ENCODE measurements around the gene PDZD8.

The PDZD8 gene

GRCh38 chr10:117360994-117361667 lies 14.1 kb downstream of the PDZD8 start:
- Histone ChIP-seq H4K8ac (ENCODE audit: low read depth, low read length) (no peak overlapping the region), H3K18ac (ENCODE audit: low read length) (no peak overlapping the region), H2BK12ac (ENCODE audit: low read length) (no peak overlapping the region), H4K91ac (ENCODE audit: low read depth, low read length) (no peak overlapping the region), H3K27ac (ENCODE audit: low read depth, low read length) (no peak overlapping the region), H4K12ac (ENCODE audit: low read depth, low read length) (no peak overlapping the region), H3K23ac (ENCODE audit: low read length) (no peak overlapping the region), H2AFZ (ENCODE audit: insufficient read depth, low read length, poor library complexity) (no peak overlapping the region), H2AK5ac (ENCODE audit: low read length) (no peak overlapping the region), H3K36me3 (ENCODE audit: control insufficient read depth in 1 of 2, insufficient read depth in 2 of 2, low read length in 2 of 2) (no peaks in the 10 kb centered on the region), H3K79me2 (ENCODE audit: control insufficient read depth, insufficient read depth, low read length, poor library complexity) (no peaks in the 10 kb centered on the region), H3K79me1 (ENCODE audit: low read length) (no peaks in the 10 kb centered on the region), H3K9me3 (ENCODE audit: insufficient read depth, low read depth, low read length) (no peaks in the 10 kb centered on the region), H3K27me3 (ENCODE audit: insufficient read depth, low read length) (no peaks in the 10 kb centered on the region), H3K9ac (ENCODE audit: low read length) (no peak overlapping the region), H3K4ac (ENCODE audit: low read depth, low read length) (no peak overlapping the region), H2BK120ac (ENCODE audit: insufficient read depth, low read length, poor library complexity) (no peak overlapping the region), H3K4me3 (ENCODE audit: low read depth, low read length) (no peak overlapping the region), H2BK5ac (ENCODE audit: low read depth, low read length, poor library complexity) (no peak overlapping the region), H3K4me1 (ENCODE audit: control insufficient read depth in 1 of 2, insufficient read depth in 2 of 2, low read length in 2 of 2) (no peaks in the 10 kb centered on the region), H3K14ac (ENCODE audit: low read length) (no peak overlapping the region), H3K4me2 (ENCODE audit: low read length) (no peak overlapping the region)
- WGBS (ENCODE audit: extremely low coverage, insufficient coverage, insufficient read length) = no CpG with 5 or more reads among the region's 3 CpGs
- DNase-seq = no peak

- H4K8ac ChIP-seq (ENCODE audit: low read depth, low read length) = no peak overlapping the region
- no peak overlapping the region for H2BK5ac ChIP-seq (ENCODE audit: low read depth, low read length, poor library complexity)
- no peaks in the 10 kb centered on the region for H3K9me3 ChIP-seq (ENCODE audit: insufficient read depth, low read depth, low read length)
- H3K27me3 ChIP-seq (ENCODE audit: insufficient read depth, low read length) = no peaks in the 10 kb centered on the region
- H2BK120ac ChIP-seq (ENCODE audit: insufficient read depth, low read length, poor library complexity) = no peak overlapping the region
- no peak overlapping the region for H3K4me2 ChIP-seq (ENCODE audit: low read length)
- no peaks in the 10 kb centered on the region for H3K36me3 ChIP-seq (ENCODE audit: control insufficient read depth in 1 of 2, insufficient read depth in 2 of 2, low read length in 2 of 2)
- H3K23ac ChIP-seq (ENCODE audit: low read length) = no peak overlapping the region
- no peak overlapping the region for H3K18ac ChIP-seq (ENCODE audit: low read length)
- DNase-seq = no peak
- H4K91ac ChIP-seq (ENCODE audit: low read depth, low read length) = no peak overlapping the region
- H2AFZ ChIP-seq (ENCODE audit: insufficient read depth, low read length, poor library complexity) = no peak overlapping the region
- H3K4me3 ChIP-seq (ENCODE audit: low read depth, low read length) = no peak overlapping the region
- no peak overlapping the region for H3K14ac ChIP-seq (ENCODE audit: low read length)
- H3K4ac ChIP-seq (ENCODE audit: low read depth, low read length) = no peak overlapping the region
- H3K9ac ChIP-seq (ENCODE audit: low read length) = no peak overlapping the region
- H2BK12ac ChIP-seq (ENCODE audit: low read length) = no peak overlapping the region
- H3K79me2 ChIP-seq (ENCODE audit: control insufficient read depth, insufficient read depth, low read length, poor library complexity) = no peaks in the 10 kb centered on the region
- no peaks in the 10 kb centered on the region for H3K79me1 ChIP-seq (ENCODE audit: low read length)
- H2AK5ac ChIP-seq (ENCODE audit: low read length) = no peak overlapping the region
- no peak overlapping the region for H4K12ac ChIP-seq (ENCODE audit: low read depth, low read length)
- WGBS (ENCODE audit: extremely low coverage, insufficient coverage, insufficient read length) = no CpG with 5 or more reads among the region's 1 CpG
- H3K4me1 ChIP-seq (ENCODE audit: control insufficient read depth in 1 of 2, insufficient read depth in 2 of 2, low read length in 2 of 2) = no peaks in the 10 kb centered on the region
- H3K27ac ChIP-seq (ENCODE audit: low read depth, low read length) = no peak overlapping the region
These were observed 15.2 kb downstream of the PDZD8 start for GRCh38 chr10:117360016-117360415.

GRCh38 chr10:117355072-117355471 lies 20.2 kb downstream of the PDZD8 start:
- no peak overlapping the region for H3K9ac ChIP-seq (ENCODE audit: low read length)
- H4K91ac ChIP-seq (ENCODE audit: low read depth, low read length) = no peak overlapping the region
- H3K4me3 ChIP-seq (ENCODE audit: low read depth, low read length) = no peak overlapping the region
- H3K27me3 ChIP-seq (ENCODE audit: insufficient read depth, low read length) = no peaks in the 10 kb centered on the region
- no peaks in the 10 kb centered on the region for H3K4me1 ChIP-seq (ENCODE audit: control insufficient read depth in 1 of 2, insufficient read depth in 2 of 2, low read length in 2 of 2)
- no peaks in the 10 kb centered on the region for H3K9me3 ChIP-seq (ENCODE audit: insufficient read depth, low read depth, low read length)
- H2BK5ac ChIP-seq (ENCODE audit: low read depth, low read length, poor library complexity) = no peak overlapping the region
- no peak overlapping the region for H4K12ac ChIP-seq (ENCODE audit: low read depth, low read length)
- H3K14ac ChIP-seq (ENCODE audit: low read length) = no peak overlapping the region
- H3K27ac ChIP-seq (ENCODE audit: low read depth, low read length) = no peak overlapping the region
- H2AK5ac ChIP-seq (ENCODE audit: low read length) = no peak overlapping the region
- H3K4ac ChIP-seq (ENCODE audit: low read depth, low read length) = no peak overlapping the region
- H3K23ac ChIP-seq (ENCODE audit: low read length) = no peak overlapping the region
- H3K79me2 ChIP-seq (ENCODE audit: control insufficient read depth, insufficient read depth, low read length, poor library complexity) = no peaks in the 10 kb centered on the region
- no CpG with 5 or more reads among the region's 3 CpGs for WGBS (ENCODE audit: extremely low coverage, insufficient coverage, insufficient read length)
- no peaks in the 10 kb centered on the region for H3K36me3 ChIP-seq (ENCODE audit: control insufficient read depth in 1 of 2, insufficient read depth in 2 of 2, low read length in 2 of 2)
- no peak overlapping the region for H2BK12ac ChIP-seq (ENCODE audit: low read length)
- H3K4me2 ChIP-seq (ENCODE audit: low read length) = no peak overlapping the region
- H2AFZ ChIP-seq (ENCODE audit: insufficient read depth, low read length, poor library complexity) = no peak overlapping the region
- no peak overlapping the region for H2BK120ac ChIP-seq (ENCODE audit: insufficient read depth, low read length, poor library complexity)
- no peaks in the 10 kb centered on the region for H3K79me1 ChIP-seq (ENCODE audit: low read length)
- H3K18ac ChIP-seq (ENCODE audit: low read length) = no peak overlapping the region
- H4K8ac ChIP-seq (ENCODE audit: low read depth, low read length) = no peak overlapping the region
- no peak for DNase-seq

GRCh38 chr10:117353684-117354083 lies 21.6 kb downstream of the PDZD8 start:
- H3K79me2 ChIP-seq (ENCODE audit: control insufficient read depth, insufficient read depth, low read length, poor library complexity) = no peaks in the 10 kb centered on the region

More at GRCh38 chr10:117353684-117354083, 21.6 kb downstream of the PDZD8 start:
- Histone ChIP-seq H3K4me1 (ENCODE audit: control insufficient read depth in 1 of 2, insufficient read depth in 2 of 2, low read length in 2 of 2) (no peaks in the 10 kb centered on the region), H3K4me3 (ENCODE audit: low read depth, low read length) (no peak overlapping the region), H4K12ac (ENCODE audit: low read depth, low read length) (no peak overlapping the region), H3K4ac (ENCODE audit: low read depth, low read length) (no peak overlapping the region), H3K14ac (ENCODE audit: low read length) (no peak overlapping the region), H4K91ac (ENCODE audit: low read depth, low read length) (no peak overlapping the region), H3K27ac (ENCODE audit: low read depth, low read length) (no peak overlapping the region), H3K79me1 (ENCODE audit: low read length) (no peaks in the 10 kb centered on the region), H3K23ac (ENCODE audit: low read length) (no peak overlapping the region), H4K8ac (ENCODE audit: low read depth, low read length) (no peak overlapping the region), H2AK5ac (ENCODE audit: low read length) (no peak overlapping the region), H2BK5ac (ENCODE audit: low read depth, low read length, poor library complexity) (no peak overlapping the region), H3K27me3 (ENCODE audit: insufficient read depth, low read length) (no peaks in the 10 kb centered on the region), H2BK120ac (ENCODE audit: insufficient read depth, low read length, poor library complexity) (no peak overlapping the region), H3K4me2 (ENCODE audit: low read length) (no peak overlapping the region), H3K18ac (ENCODE audit: low read length) (no peak overlapping the region), H2AFZ (ENCODE audit: insufficient read depth, low read length, poor library complexity) (no peak overlapping the region), H3K9me3 (ENCODE audit: insufficient read depth, low read depth, low read length) (no peaks in the 10 kb centered on the region), H2BK12ac (ENCODE audit: low read length) (no peak overlapping the region), H3K36me3 (ENCODE audit: control insufficient read depth in 1 of 2, insufficient read depth in 2 of 2, low read length in 2 of 2) (no peaks in the 10 kb centered on the region), H3K9ac (ENCODE audit: low read length) (no peak overlapping the region)
- no CpG with 5 or more reads among the region's 2 CpGs for WGBS (ENCODE audit: extremely low coverage, insufficient coverage, insufficient read length)
- no peak for DNase-seq
